Measurements from ENCODE around the gene MYOZ2.
"Not testable (repeated sequence)": the region's sequence is repeated elsewhere in the genome, so short reads cannot be mapped to it uniquely, and the experiment has no call there.

MYOZ2 gene

DNA sequence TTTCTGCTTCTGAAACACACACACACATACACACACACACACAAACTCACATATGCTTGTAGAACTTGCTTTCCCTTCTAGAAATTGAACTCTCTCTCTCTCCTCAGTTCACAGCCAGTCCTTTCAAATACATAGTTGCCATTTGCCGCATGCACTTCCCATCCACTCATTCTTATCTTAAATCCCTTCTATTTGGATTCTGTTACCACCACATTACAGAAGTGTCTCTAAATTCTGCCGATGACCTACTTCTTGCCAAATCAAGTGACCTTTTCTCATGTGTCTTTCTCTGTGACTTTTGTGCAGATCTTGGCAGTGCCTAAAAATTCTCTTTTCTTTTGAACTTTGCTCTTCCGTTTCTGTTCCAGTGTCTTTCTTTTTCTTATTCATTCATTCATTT lies 7.5 kb upstream of the MYOZ2 start:
- DNase-seq (ENCODE audit: low read depth): no peak

DNA sequence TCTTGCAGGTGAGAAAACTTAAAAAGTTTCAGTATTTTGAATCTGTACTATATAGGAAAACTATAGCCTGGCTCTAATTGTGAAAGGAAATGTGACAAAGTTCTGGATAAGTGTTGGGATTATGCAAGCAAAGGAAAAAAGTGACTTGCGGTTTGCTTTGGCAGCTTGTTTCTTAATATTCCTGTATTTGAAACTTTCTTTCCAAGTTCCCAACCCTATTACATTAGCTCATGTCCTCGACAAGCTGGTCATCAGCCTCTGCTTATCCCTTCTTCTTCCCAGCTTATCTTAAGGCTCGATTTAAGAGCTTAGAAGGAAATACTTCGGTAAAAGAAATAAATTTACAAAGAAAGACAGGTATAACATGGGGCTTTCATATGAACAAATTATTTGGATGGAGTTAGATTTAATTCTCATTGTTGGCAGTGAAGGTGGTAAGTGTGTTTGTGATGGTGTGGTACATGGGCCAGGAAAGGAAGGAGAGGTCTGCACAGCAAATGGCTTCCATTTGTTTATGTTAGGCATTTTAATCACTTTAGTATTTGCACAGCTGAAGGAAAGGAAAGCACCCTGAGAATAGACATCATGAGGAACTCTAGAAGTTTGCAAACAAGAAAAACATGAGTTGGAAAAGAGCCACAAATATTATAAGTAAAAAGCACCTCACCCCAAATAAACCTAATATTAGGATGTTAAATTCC lies 5.1 kb upstream of the MYOZ2 start:
- DNase-seq (ENCODE audit: low read depth): no peak

DNA sequence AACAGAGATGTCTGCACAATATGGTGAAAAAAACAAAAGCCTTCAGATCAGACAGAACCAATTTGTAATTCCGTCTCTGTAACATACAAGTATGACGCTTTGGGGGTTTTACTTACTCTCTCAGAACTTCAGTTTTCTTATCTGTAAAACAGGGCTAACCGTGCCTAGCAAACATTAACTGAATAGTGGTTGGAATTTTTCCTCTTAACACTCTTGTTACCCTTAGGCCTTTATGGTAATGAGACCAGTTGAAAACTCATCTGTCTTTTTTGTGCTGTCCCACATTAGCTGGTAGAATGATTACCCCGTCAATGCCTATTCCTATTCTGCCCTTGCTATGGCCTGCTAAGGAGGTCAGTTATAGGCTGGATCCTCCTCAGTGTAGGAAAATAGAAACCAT lies 4.5 kb upstream of the MYOZ2 start:
- DNase-seq (ENCODE audit: low read depth): no peak

DNA sequence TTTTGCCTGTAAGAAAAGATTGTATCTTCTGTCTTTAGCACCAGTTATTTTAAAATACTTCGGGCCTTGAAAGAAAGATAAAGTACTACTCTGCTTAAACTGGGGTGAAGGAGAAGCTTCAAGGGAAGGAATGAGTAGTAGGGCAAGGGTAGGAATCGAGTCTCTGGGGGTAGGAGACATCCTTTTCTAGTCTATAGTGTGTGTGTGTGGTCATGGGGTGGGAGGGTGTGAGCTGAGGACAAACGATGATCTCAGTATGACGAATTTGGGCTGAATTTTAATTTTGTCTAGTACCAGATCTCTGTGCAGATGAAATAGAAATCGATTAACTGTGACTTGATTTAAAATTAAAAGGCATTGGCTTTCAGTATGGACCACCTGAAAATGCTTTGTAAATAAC lies 3.3 kb upstream of the MYOZ2 start:
- DNase-seq (ENCODE audit: low read depth): no peak

DNA sequence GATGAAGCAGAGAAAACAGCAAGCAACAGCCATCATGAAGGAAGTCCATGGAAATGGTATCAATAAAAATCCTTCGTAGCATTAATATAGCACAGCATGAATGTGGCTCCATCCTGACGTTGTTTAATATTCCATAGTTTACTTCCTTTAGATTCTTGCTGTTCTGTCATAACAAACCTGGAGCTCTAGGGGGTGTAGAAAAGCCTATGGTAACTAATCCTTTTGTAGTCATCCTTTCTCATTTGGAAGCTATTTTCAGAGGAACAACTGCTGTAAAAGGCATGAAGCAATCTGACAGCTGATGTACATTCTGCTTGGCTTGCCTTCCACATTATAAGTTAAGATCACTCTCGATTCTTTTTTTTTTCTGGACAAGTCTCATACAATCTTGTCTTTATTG lies 914 bp downstream of the MYOZ2 start:
- DNase-seq (ENCODE audit: low read depth): no peak

DNA sequence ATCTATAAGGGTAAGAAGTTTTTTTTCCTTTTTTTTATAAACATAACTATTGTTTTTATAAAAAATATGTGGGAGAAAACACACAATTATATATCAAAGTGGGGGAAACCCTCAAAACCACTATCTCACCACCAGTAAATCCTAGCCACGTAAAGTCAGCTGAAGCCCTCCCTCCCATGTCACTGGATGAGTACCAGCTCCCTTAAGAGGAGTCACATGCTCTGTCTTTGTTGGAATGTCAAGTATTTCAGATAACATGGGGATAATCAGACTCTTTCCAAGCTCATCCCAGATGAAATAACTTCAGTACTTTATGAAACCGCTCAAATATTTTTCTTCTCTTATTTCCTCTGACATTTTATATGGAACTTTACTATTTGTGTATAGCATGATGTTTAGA lies 2.4 kb downstream of the MYOZ2 start:
- DNase-seq (ENCODE audit: low read depth): no peak

DNA sequence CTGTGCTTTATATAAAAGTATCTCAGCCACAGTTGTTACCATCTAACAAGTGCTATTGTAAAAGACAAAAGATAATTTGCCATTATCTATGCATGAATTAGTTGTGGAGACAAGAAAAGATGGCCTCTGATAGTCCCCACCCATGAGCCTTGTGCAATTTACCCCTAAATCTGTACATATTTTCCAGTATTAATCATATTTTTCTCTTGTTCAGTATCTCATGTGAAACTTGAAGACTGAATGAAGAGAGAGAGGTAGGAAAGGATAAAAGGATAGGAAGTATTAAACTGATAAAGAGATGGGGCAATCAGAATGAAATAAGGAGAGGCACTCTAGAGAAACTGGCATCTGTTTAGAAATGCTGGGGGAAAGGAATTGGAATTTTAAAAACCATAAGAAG lies 3.7 kb downstream of the MYOZ2 start:
- DNase-seq (ENCODE audit: low read depth): no peak

DNA sequence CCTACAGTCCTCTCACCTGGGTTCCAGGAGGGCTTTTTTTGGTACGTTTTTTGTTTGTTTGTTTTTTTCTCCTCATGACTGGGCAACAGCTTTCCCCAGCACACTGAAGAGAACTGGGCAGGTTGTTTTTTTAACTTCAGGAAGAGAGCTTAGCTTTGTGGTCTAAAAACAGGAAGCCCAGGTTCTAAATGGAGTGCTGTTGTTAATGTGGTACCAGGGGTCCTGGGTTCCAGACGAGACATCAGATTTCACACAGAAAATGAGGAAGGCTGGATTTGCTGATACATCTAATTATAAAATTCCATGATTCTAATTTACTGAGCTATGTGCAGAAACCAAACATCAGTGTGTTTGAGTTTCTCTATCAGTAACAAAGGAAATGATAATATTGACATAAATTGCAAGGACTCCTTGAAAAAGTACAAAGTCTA lies 4.2 kb downstream of the MYOZ2 start:
- no peak for DNase-seq (ENCODE audit: low read depth)

DNA sequence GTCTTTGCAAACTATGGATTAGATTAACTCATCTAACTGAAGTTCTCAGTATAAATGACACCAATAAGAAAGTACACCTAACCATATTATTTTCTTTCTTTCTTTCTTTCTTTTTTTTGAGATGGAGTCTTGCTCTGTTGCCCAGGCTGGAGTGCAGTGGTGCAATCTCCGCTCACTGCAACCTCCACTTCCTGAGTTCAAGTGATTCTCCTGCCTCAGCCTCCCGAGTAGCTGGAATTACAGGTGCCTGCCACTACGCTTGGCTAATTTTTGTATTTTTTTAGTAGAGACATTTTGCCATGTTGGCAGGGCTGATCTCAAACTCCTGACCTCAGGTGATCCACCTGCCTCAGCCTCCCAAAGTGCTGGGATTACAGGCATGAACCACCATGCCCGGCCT lies 5.7 kb downstream of the MYOZ2 start:
- not testable (repeated sequence) for DNase-seq (ENCODE audit: low read depth)

DNA sequence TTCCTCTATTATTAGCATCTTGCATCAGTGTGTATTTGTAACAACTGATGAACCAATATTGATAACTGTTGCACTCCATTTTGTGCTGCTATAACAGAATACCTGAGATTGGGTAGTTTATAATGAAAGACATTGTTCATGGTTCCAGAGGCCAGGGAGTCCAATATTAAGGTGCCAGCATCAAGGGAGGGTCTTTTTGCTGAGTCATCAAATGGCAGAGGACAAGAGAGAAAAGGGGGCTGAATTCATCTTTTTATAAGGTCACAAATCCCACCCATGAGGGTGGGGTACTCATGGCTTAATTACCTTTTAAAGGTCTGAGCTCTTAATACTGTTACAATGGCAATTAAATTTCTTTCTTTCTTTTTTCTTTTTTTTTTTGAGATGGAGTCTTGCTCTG lies 7.2 kb downstream of the MYOZ2 start:
- no peak for DNase-seq (ENCODE audit: low read depth)

DNA sequence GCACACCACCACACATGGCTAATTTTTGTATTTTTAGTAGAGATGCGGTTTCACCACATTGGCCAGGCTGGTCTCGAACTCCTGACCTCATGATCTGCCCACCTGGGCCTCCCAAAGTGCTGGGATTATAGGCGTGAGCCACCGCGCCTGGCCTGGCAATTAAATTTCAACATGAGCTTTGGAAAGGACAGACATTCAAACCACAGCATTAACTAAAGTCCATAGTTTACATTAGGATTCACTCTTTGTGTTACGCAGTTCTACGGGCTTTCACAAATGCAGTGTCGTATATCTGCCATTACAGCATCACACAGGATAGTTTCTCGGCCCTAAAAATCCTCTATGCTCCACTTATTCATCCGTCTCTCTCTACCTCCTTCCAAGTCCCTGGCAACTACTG lies 7.7 kb downstream of the MYOZ2 start:
- not testable (repeated sequence) for DNase-seq (ENCODE audit: low read depth)

DNA sequence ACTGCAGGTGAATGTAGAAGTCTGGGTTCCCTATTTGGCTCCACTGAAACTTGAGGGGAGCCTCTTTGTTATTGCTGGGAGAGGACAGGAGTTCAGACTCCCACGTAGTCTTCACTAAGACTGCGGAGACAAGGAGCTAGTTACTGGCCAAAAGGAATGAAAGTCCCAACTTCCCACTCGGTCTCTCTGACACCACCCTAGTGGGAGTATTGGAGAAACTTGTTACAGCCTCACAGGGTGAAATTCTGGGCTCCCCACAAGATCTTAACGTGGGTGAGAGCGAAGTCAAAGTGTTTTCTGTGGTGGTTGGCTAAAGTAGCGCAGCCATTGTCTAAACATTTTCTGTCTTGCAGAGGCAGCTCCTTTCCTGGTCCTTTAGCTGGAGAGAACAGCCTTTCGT lies 13.5 kb downstream of the MYOZ2 start:
- DNase-seq (ENCODE audit: low read depth): no peak

DNA sequence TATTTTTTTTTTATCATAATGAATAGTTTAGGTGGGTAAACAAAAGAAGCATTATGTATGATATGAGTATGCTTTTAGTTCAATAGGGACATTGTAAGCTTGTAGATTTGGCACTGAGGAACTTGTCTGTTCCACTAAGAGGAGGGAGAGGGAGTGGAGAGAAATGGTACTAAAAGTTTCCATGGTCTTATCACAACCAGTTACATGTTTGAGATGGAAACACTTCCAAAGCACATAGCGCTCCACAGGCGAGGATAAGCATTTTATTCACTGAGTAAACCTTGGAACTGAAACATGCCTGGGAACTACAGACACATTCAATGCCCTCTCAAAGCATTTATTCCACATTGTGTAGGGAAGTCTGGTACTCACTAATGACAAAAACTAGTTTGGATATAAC lies 15.5 kb downstream of the MYOZ2 start:
- DNase-seq (ENCODE audit: low read depth): no peak

DNA sequence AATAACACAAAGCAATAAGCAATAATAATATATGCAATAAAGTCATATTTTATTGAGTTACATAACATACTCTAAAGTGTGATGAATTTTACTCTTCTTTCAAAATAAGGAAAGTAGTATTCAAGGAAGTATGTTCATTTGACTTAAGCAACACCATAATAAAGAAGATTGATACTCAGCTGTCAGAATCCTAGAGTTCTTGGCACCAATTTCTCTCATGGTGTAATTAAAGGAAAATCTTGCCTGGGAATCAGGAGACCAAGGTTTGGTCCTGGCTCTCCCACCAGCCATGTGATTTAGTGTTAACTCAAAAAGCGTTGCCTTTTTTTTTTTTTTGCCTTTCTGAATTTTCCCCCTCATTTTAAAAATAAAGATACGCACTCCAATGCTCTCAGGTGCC lies 17.1 kb downstream of the MYOZ2 start:
- no peak for DNase-seq (ENCODE audit: low read depth)

DNA sequence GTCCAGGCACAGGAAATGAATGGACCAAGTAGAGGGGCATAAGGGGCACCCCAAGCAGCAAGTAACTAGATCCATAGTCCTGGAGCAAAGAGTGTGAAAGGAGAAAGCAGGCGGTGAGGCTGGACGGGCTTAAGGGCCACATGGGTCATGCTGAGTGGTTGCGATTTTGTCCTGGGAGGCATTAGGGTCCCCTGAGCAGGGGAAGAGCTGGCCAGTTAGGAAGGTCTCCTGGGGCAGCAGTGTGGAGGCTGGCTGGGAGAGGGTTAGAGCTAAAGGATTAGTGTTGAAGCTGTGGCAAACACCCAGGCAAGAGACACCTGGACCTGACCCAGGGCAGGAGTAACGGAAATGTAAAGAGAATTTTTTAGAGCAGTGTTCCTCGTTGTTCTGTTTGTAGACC lies 26.5 kb downstream of the MYOZ2 start:
- no peak for DNase-seq (ENCODE audit: low read depth)

DNA sequence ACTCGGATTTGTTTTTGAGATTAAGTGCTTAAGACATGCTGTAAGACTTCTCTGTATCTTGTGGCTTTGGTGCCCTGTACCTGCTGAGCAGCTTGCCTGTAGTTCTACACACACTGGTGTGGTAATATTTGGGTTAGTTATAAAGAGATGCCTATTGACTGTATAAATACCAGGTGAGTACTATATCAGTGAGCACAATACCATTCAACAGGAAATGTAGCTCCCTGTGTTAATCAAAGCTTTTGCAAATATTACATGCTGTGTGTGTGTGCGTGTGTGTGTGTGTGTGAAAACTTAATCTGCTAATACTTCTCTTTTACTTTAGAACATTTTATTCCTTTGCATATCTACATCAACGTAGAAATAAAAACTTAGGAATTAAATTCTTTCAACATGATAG lies 30.1 kb downstream of the MYOZ2 start:
- DNase-seq (ENCODE audit: low read depth): no peak

DNA sequence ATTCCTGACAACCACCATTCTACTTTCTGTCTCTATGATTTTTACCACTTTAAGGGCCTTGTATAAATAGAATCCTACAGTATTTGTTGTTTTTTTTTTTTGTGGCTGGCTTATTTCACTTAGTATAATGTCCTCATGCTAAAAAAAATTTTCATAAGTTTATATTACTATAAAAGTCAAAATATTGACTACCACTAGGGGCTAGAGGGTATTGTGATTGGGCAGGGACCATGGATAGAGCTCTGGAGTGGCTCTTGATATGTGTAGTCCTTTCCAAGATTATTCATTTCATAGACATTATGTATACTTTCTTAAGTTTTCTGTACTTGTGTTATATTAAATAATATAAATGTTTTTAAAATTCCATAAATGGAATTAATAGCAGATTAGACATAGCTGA lies 34.6 kb downstream of the MYOZ2 start:
- no peak for DNase-seq (ENCODE audit: low read depth)

DNA sequence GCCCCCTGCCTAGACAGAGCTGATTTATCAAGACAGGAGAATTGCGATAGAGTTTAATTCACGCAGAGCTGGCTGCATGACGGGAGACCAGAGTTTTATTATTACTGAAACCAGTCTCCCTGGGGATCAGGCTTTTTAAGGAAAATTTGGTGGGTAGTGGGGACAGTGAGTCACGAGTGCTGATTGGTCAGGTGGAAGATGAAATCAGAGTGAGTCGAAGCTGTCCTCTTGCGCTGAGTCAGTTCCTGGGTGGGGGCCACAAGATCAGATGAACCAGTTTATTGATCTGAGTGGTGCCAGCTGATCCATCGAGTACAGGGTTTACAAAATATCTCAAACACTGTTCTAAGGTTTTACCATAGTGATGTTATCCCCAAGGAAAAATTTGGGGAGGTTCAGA lies 36.6 kb downstream of the MYOZ2 start:
- no peak for DNase-seq (ENCODE audit: low read depth)

DNA sequence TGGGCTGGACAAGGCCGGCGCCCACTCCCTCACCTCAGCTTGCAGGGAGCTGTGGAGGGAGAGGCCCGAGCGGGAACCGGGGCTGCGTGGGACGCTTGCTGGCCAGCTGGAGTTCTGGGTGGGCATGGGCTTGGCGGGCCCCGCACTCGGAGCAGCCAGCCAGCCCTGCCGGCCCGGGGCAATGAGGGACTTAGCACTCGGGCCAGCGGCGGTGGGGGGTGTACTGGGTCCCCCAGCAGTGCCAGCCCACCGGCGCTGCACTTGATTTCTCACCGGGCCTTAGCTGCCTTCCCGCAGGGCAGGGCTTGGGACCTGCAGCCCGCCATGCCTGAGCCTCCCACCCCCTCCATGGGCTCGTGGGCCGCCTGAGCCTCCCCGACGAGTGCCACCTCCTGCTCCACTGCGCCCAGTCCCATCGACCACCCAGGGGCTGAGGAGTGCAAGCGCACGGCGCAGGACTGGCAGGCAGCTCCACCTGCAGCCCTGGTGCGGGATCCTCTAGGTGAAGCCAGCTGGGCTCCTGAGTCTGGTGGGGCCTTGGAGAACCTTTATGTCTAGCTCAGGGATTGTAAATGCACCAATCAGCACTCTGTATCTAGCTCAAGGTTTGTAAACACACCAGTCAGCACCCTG lies 38.2 kb downstream of the MYOZ2 start:
- DNase-seq (ENCODE audit: low read depth): not testable (repeated sequence)

DNA sequence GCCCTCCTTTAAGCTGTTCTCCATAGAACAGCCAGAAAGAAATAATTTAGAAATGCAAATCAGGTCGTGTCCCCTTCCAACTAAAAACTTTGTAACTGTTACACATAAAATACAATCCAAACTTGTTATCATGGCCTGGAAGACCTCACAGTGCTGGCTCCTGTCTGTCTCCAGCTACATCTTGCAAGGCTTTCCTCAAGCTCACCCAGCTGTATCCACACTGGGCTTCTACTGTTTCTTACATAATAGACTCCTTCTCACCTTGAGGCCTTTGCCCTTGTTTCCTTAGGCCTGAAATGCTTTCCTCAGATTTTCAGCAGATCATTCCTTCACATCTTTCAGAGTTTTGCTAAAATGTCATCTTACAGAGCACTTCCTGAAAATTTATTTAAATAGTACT lies 43.4 kb downstream of the MYOZ2 start:
- no peak for DNase-seq (ENCODE audit: low read depth)

DNA sequence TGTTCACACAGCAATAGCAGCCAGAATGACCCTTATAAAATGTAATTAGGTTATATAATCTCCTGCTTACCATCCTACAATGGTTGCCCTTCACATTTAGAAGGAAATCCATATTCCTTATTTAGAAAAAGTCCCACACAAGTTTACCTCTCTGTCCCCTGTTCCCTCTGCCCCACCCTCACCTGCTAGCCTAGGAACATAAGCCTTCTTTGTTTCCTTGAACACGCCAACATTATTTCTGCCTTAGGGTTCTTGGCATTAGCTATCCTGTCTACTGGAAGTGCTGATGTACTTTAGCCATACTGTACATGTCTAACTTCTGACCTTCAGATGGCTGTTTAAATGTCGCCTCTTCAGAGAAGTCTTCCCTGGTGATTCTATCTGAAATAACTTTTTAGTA lies 48.5 kb downstream of the MYOZ2 start:
- DNase-seq (ENCODE audit: low read depth): no peak

DNA sequence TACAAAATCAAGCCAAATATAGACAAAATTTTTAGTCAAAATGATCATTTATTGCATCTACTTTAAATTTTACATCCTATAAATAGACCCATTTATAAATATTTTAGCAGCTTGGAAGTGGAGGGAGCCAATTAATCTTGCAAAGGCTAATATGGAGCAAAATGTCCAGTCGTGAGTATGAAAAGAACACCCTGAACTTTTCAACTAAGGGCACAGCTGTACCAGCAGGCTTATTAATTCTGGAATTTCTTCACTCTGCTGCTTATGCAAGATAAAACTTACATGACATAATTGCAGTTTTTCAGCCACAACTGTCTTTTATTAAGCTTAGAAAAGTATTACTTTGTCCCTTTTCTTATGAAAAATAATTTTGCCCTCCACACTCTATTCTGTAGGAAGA lies 54.0 kb downstream of the MYOZ2 start:
- DNase-seq (ENCODE audit: low read depth): no peak

DNA sequence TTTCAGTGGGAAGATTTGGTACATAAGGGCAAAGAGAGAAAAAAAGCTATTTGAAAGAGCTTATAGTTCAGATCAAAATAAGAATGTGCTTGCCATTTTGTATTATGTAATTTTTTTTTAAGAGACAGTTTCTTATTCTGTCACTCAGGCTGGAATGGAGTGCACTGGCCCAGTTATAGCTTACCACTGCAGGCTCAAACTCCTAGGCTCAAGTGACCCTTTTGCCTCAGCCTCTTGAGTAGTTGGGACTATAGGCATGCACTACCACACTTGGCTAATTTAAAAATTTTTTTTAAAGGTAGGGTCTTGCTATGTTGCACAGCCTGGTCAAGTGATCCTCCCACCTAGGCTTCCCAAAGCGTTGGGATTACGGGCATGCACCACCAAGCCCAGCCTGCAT lies 54.7 kb downstream of the MYOZ2 start:
- no peak for DNase-seq (ENCODE audit: low read depth)

DNA sequence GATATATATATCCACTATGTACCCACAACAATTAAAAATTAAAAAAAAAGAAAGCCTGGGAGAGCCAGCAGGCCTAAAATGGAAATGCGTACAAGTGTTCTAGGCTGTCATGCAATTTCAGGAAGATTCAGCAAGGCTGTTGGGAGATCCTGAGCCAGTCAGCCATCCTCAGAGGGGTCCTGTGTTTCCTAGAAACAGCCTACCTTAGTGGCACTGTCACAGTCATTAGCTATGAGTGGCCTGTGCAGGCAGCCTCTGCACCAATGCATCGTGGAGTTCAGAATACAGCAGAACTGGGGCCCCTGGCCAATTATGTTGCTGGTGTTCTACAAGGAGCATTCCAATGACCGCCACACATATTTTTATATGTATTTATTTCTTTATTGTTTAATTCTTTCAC lies 55.9 kb downstream of the MYOZ2 start:
- DNase-seq (ENCODE audit: low read depth): no peak

Data from stimulated activated CD8-positive, alpha-beta memory T cell treated with anti-CD3 and anti-CD28 coated beads, Interleukin-15, amount 100 ng/mL, for 1 hour (primary cell).